Skeletal muscle cell (primary cell): ENCODE results near the gene CCL16.

Experiments
- DNase-seq: peaks from one replicate; pipeline ENCODE4 v3.0.0-alpha.2; 2010; ENCODE audit warnings: low read depth
- H3K4me3 ChIP-seq: 2 replicates; pipeline ENCODE4 v1.5.1; 2011; ENCODE audit warnings: low read depth, mild to moderate bottlenecking, control low read depth, low read length, moderate library complexity

Gene CCL16

GRCh38 chr17:35991075-35991474 lies 9.8 kb upstream of the CCL16 start:
- no peak overlapping the region for H3K4me3 ChIP-seq
- DNase-seq: no peak

GRCh38 chr17:35988164-35988563 lies 6.9 kb upstream of the CCL16 start:
- no peak for DNase-seq
- no peak overlapping the region for H3K4me3 ChIP-seq

GRCh38 chr17:35986643-35987042 lies 5.3 kb upstream of the CCL16 start, which contains the start of gene CCL14:
Gene CCL14 (minus strand): TSS chr17:35986729. CDS start chr17:35986649, 80 bp downstream.
- no peak for DNase-seq
- H3K4me3 ChIP-seq: no peak within 1 kb of the TSS

GRCh38 chr17:35984140-35984539 lies 2.8 kb upstream of the CCL16 start:
- H3K4me3 ChIP-seq: no peak overlapping the region
- DNase-seq: no peak

GRCh38 chr17:35982409-35983191 lies 1.3 kb upstream of the CCL16 start:
- no peak overlapping the region for H3K4me3 ChIP-seq

GRCh38 chr17:35981908-35982330 lies 622 bp upstream of the CCL16 start:
- no peak overlapping the region for H3K4me3 ChIP-seq
- DNase-seq: no peak

More at GRCh38 chr17:35982409-35983191, 1.3 kb upstream of the CCL16 start:
- DNase-seq: no peak

- H3K4me3 ChIP-seq: no peak overlapping the region
- DNase-seq: no peak
These were observed 3.0 kb downstream of the CCL16 start for GRCh38 chr17:35978346-35978745.

GRCh38 chr17:35977509-35977908 lies 3.8 kb downstream of the CCL16 start:
- H3K4me3 ChIP-seq: no peak overlapping the region
- no peak for DNase-seq

- H3K4me3 ChIP-seq: no peak overlapping the region
- no peak for DNase-seq
These were observed 7.7 kb downstream of the CCL16 start for GRCh38 chr17:35973333-35974260.

GRCh38 chr17:35972945-35973332 lies 8.4 kb downstream of the CCL16 start:
- no peak overlapping the region for H3K4me3 ChIP-seq
- no peak for DNase-seq

GRCh38 chr17:35972535-35972934 lies 8.8 kb downstream of the CCL16 start:
- H3K4me3 ChIP-seq: no peak overlapping the region
- DNase-seq: no peak

GRCh38 chr17:35972066-35972465 lies 9.2 kb downstream of the CCL16 start:
- DNase-seq: no peak
- H3K4me3 ChIP-seq: no peak overlapping the region

- DNase-seq: peak; percentile 18
- no peak overlapping the region for H3K4me3 ChIP-seq
These were observed 11.5 kb downstream of the CCL16 start for GRCh38 chr17:35969558-35970380.

- H3K4me3 ChIP-seq: no peak overlapping the region
- no peak for DNase-seq
These were observed 12.7 kb downstream of the CCL16 start for GRCh38 chr17:35968520-35969054.

- DNase-seq: no peak
- H3K4me3 ChIP-seq: no peak overlapping the region
These were observed 16.0 kb downstream of the CCL16 start for GRCh38 chr17:35965272-35965671.

- H3K4me3 ChIP-seq: no peak overlapping the region
- no peak for DNase-seq
These were observed 17.6 kb downstream of the CCL16 start for GRCh38 chr17:35963663-35964062.

GRCh38 chr17:35953720-35954119 lies 27.6 kb downstream of the CCL16 start:
- no peak for DNase-seq
- H3K4me3 ChIP-seq: no peak overlapping the region

- DNase-seq: no peak
- no peak overlapping the region for H3K4me3 ChIP-seq
These were observed 31.9 kb downstream of the CCL16 start for GRCh38 chr17:35949401-35949800.

GRCh38 chr17:35948092-35948491 lies 33.2 kb downstream of the CCL16 start:
- H3K4me3 ChIP-seq: no peak overlapping the region
- no peak for DNase-seq
